ENCODE data around the gene ACKR3.

Gene ACKR3

DNA sequence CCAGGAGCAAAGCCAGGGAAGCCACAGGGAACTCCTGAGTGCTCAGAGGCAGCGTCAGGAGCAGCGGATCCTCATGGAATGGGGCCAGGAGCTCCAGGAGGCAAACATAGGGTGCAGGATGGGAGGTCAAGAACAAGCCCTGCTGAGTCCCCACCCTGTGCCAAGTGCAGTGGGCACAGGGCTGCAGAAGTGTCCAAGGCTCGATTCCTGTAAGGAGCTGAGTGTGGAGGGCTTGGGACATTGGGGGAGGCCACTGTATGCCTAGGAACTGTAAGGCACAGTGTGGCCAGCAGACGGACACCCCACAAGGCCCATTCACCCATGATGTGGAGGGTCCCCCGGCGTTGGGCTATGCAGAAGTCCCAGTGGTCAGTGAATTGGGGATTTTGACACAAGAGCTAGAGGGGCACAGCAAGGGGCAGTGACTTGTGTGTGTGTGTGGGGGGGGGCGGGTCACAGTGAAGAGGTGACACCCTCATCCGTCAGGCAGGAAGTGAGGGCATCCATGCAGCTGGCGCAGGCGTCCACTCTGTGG is 55.6 kb downstream of the ACKR3 start:
- no peak for DNase-seq (ENCODE audit: low read depth, low spot score)
- no peak overlapping the region for H3K27ac ChIP-seq

- H3K27ac ChIP-seq = no peak overlapping the region
- no peak for DNase-seq (ENCODE audit: low read depth, low spot score)
Measured at GRCh38 chr2:236626391-236627150, 56.9 kb downstream of the ACKR3 start.

DNA sequence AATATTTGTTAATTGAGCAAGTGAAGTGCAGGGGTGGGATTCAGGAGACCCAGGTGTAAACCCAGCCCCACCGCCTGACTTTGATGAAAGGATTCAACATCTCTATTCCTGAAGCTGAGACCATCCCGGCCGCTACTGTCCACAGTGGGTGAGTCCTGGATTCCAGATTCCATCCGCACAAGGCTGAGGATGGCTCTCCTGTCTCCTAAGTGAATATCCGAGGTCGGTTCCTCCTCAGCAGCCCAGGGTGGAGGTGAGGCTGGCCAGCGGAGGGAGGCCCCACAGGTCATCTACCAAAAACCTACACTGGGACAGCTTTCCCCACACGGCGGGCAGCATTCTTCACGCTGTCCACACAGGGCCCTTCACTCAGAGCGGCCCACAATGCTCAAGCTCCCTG is 57.6 kb downstream of the ACKR3 start:
- DNase-seq (ENCODE audit: low read depth, low spot score) = no peak
- H3K27ac ChIP-seq = no peak overlapping the region

DNA sequence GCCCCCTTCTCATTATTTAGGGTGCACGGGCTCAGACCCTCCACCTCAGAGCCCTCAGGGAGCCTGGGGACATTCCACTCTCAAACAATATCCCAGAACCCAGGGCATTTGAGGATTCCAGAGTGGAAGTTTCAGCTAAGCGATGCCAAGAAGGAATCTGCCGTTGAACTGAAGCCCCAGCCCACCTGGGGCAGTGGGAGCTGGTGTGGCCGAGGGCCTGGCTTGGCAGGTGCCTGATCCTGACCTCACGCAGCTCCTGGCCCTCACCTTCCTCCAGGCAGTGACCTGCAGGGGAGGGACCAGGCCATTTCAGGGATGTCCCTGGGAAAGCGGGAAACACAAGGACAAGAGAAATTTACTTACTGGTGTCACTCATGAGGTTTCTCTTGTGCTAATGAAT is 58.2 kb downstream of the ACKR3 start:
- no peak overlapping the region for H3K27ac ChIP-seq
- no peak for DNase-seq (ENCODE audit: low read depth, low spot score)

GRCh38 chr2:236628256-236628901 is 58.8 kb downstream of the ACKR3 start:
- DNase-seq (ENCODE audit: low read depth, low spot score) = no peak
- no peak overlapping the region for H3K27ac ChIP-seq

GRCh38 chr2:236628981-236629605 is 59.5 kb downstream of the ACKR3 start:
- DNase-seq (ENCODE audit: low read depth, low spot score) = no peak
- no peak overlapping the region for H3K27ac ChIP-seq

DNA sequence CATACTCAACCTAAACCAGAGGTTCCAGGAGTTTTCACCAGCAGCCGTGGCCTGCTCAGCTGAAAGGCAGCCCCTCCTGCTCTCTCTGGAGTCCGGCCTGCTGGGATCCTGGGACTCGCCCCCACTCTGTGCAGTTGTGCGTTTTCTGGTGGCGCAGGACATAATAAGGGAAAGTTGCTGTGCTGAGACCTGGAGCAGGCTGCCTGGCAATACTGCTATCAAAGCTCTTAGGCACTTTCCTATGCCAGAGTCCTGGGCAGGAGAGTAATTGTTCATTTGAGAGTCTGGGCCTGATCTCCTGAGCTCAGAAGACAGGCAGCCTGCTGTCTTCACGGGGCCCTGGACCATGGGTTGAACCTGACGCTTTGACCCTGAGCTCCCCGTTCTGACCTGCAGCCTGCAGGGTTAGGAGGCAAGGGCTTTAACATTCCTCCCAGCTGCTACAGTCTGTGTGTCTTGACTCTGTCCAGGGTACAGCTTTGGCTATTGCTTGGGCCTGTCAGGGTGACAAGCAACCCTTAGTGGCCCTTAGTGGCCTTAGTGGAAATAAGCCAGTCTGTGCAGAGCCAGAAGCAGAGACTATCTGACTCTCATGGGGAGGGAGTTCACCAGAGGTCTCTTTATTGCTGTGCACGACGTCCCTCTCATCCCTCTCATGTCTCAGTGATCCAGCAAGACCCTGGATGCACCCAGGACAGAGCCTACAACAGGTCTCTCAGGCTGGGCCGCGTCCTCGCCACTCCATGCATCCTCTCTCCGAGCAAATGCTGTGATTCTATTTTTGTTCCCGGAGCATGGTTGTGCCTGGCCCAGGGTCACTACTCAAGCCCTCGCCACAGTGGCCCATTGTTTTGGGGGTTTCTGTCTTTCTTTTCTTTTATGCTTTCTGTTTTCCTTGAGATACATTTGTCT is 60.6 kb downstream of the ACKR3 start:
- DNase-seq (ENCODE audit: low read depth, low spot score) = no peak
- H3K27ac ChIP-seq = no peak overlapping the region

- DNase-seq (ENCODE audit: low read depth, low spot score) = no peak
- no peak overlapping the region for H3K27ac ChIP-seq
Measured at GRCh38 chr2:236631281-236631855, 61.7 kb downstream of the ACKR3 start.

DNA sequence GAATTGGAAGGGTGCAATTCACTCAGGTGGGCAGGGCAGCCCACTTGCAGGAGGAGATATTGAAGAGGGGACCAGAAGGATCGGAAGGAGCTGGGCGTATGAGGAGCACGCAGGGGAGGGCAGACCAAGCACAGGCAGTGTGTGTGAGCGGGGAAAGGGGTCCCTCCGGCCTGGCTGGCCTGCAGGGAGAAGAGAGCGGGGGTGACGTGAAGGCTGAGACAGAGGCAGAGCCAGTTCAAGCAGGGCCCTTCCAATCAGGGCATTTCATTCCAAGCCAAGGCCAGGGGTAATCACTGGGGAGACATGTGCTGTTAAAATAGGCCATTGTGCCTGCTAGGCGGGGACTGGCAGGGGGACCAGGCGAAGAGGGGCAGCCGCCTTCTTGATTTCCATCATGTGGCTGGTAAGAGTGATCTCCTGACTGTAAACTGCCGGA is 62.2 kb downstream of the ACKR3 start:
- DNase-seq (ENCODE audit: low read depth, low spot score) = no peak
- H3K27ac ChIP-seq = no peak overlapping the region

Data from epithelial cell of prostate (primary cell).